ENCODE measurements around the gene BCL7A.

Gene BCL7A

DNA sequence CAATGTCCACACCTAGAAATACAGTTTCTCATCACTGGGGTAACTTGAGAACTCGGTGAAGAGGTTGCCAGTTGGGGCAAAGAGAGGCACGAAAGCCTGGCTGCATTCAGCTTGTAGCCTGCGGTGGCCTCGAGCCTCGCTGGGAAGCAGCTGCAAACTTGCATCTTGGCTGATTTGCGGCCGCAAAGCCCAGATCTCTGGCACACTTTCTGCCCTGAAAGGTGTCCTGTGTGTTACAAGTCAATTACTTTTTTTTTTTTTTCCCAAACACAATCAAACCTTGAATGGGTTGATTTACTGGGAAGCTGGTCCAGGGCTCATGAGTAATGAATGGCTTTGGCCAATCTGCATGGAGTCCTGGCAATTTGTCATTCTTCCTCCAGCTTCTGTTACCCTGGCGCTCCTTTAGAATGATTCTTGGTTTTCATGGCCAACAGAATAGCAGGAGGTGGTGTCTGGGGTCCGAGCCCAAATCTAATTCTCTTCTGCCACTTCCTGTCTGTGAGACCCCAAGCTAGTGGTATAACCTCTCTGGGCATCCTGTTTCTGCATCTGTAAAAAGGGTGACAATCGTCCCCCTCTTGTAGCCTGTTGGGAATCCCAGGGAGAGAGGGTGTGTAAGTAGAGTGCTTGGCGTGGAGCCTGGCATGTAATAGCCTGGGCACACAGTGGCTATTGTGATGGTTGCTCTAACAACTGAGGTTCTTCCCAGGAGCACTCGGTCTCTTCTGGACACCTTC is 6.7 kb downstream of the BCL7A start:
- TF ChIP-seq, protein P1, sequence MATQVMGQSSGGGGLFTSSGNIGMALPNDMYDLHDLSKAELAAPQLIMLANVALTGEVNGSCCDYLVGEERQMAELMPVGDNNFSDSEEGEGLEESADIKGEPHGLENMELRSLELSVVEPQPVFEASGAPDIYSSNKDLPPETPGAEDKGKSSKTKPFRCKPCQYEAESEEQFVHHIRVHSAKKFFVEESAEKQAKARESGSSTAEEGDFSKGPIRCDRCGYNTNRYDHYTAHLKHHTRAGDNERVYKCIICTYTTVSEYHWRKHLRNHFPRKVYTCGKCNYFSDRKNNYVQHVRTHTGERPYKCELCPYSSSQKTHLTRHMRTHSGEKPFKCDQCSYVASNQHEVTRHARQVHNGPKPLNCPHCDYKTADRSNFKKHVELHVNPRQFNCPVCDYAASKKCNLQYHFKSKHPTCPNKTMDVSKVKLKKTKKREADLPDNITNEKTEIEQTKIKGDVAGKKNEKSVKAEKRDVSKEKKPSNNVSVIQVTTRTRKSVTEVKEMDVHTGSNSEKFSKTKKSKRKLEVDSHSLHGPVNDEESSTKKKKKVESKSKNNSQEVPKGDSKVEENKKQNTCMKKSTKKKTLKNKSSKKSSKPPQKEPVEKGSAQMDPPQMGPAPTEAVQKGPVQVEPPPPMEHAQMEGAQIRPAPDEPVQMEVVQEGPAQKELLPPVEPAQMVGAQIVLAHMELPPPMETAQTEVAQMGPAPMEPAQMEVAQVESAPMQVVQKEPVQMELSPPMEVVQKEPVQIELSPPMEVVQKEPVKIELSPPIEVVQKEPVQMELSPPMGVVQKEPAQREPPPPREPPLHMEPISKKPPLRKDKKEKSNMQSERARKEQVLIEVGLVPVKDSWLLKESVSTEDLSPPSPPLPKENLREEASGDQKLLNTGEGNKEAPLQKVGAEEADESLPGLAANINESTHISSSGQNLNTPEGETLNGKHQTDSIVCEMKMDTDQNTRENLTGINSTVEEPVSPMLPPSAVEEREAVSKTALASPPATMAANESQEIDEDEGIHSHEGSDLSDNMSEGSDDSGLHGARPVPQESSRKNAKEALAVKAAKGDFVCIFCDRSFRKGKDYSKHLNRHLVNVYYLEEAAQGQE (IDR thresholded peaks at IDR 0.05; ENCODE audit: insufficient read depth in 1 of 2, low read depth in 2 of 2, low read length in 2 of 2): no peak
- no peak for TF ChIP-seq FOXP2 (optimal IDR thresholded peaks at IDR 0.05; ENCODE audit: borderline replicate concordance, extremely low read depth, extremely low read length, insufficient read depth)
- TF ChIP-seq POLR2AphosphoS5 (IDR thresholded peaks at IDR 0.05; ENCODE audit: low read depth, low read length): no peak
- TF ChIP-seq TAF1 (IDR thresholded peaks at IDR 0.05; ENCODE audit: borderline replicate concordance, insufficient read depth, low read length): no peak
- no peak for TF ChIP-seq SIN3A (IDR thresholded peaks at IDR 0.05; ENCODE audit: borderline replicate concordance, insufficient read depth, low read length)

DNA sequence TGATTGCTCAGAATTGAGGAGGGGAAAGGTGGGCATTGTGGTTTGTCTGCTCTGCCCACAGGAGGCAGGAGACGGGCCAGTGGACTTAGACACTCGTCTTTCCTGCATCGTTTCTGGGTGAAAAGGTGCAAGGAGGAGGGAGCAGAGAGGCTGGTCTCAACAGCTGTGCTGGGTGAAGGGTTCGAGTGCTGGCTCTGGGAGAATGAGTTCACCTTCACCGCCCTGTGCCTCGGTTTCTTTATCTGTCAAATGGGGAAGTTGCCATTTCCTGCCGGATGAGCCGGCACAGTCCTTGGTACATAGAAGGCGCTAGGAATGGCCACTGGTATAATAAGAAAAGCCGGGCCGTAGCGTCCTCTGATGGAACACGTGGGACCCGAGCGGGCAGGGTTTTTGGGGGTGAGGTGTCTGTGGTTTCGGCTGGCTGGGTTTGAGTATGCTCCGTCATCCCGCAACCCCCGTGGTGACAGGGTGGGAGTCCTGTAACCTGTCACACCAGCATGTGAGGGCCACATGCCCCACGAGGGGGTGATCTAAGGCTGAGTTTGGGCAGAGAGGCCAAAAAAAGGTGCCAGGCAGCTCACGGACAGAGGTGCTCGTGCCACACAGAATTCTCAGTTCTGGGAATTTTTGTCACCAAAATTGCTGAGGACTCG is 7.3 kb downstream of the BCL7A start:
- TF ChIP-seq, protein P1 (IDR thresholded peaks at IDR 0.05; ENCODE audit: insufficient read depth in 1 of 2, low read depth in 2 of 2, low read length in 2 of 2): no peak
- TF ChIP-seq FOXP2 (optimal IDR thresholded peaks at IDR 0.05; ENCODE audit: borderline replicate concordance, extremely low read depth, extremely low read length, insufficient read depth): no peak
- no peak for TF ChIP-seq POLR2AphosphoS5 (IDR thresholded peaks at IDR 0.05; ENCODE audit: low read depth, low read length)
- TF ChIP-seq SIN3A (IDR thresholded peaks at IDR 0.05; ENCODE audit: borderline replicate concordance, insufficient read depth, low read length): no peak
- TF ChIP-seq TAF1 (IDR thresholded peaks at IDR 0.05; ENCODE audit: borderline replicate concordance, insufficient read depth, low read length): no peak

- TF ChIP-seq SIN3A (IDR thresholded peaks at IDR 0.05; ENCODE audit: borderline replicate concordance, insufficient read depth, low read length): no peak
- TF ChIP-seq TAF1 (IDR thresholded peaks at IDR 0.05; ENCODE audit: borderline replicate concordance, insufficient read depth, low read length): no peak
- TF ChIP-seq FOXP2 (optimal IDR thresholded peaks at IDR 0.05; ENCODE audit: borderline replicate concordance, extremely low read depth, extremely low read length, insufficient read depth): no peak
- TF ChIP-seq POLR2AphosphoS5 (IDR thresholded peaks at IDR 0.05; ENCODE audit: low read depth, low read length): no peak
- TF ChIP-seq, protein P1 (IDR thresholded peaks at IDR 0.05; ENCODE audit: insufficient read depth in 1 of 2, low read depth in 2 of 2, low read length in 2 of 2): no peak
Measured at GRCh38 chr12:122029620-122030423, 8.1 kb downstream of the BCL7A start.

GRCh38 chr12:122030424-122031035 is 8.8 kb downstream of the BCL7A start:
- TF ChIP-seq POLR2AphosphoS5 (IDR thresholded peaks at IDR 0.05; ENCODE audit: low read depth, low read length): no peak
- TF ChIP-seq, protein P1 (IDR thresholded peaks at IDR 0.05; ENCODE audit: insufficient read depth in 1 of 2, low read depth in 2 of 2, low read length in 2 of 2): no peak
- TF ChIP-seq TAF1 (IDR thresholded peaks at IDR 0.05; ENCODE audit: borderline replicate concordance, insufficient read depth, low read length): no peak
- no peak for TF ChIP-seq SIN3A (IDR thresholded peaks at IDR 0.05; ENCODE audit: borderline replicate concordance, insufficient read depth, low read length)
- no peak for TF ChIP-seq FOXP2 (optimal IDR thresholded peaks at IDR 0.05; ENCODE audit: borderline replicate concordance, extremely low read depth, extremely low read length, insufficient read depth)
